Keratinocyte (primary cell): Measurements from ENCODE around the gene KIF13A. TPM values are rescaled to one million over a fixed set of nuclear protein-coding genes. Genes with fewer than 3 reads are reported as not detected.

Source experiments
- DNase-seq: peaks from one replicate; pipeline ENCODE4 v3.0.0-alpha.2; 2011; ENCODE audit warnings: low read depth, missing footprints, low spot score
- FAIRE-seq: peaks from 2 replicates; lab custom pipeline; 2011; peaks lifted over from hg19 to GRCh38; lab: Jason Lieb, UNC
- H2AFZ ChIP-seq: 2 replicates; pipeline ENCODE4 v1.6.0; 2012; ENCODE audit warnings: low read length, control low read depth, inconsistent platforms; ENCODE audit not compliant: control insufficient read depth
- H3K27ac ChIP-seq: 2 replicates; pipeline ENCODE4 v1.5.1; 2011; ENCODE audit warnings: low read length; ENCODE audit not compliant: control insufficient read depth, insufficient read depth
- H3K27me3 ChIP-seq: 3 replicates; pipeline ENCODE4 v1.6.0; 2011; ENCODE audit warnings: low read length; ENCODE audit not compliant: control insufficient read depth, insufficient read depth; ENCODE audit errors: extremely low read depth
- H3K36me3 ChIP-seq, 2 experiments: 2 replicates in 1 of 2; 3 replicates in 1 of 2; pipeline ENCODE4 v1.5.1; 2011; ENCODE audit warnings: low read length in 2 of 2, mild to moderate bottlenecking in 1 of 2; ENCODE audit not compliant: control insufficient read depth in 2 of 2, insufficient read depth in 2 of 2; ENCODE audit errors: extremely low read depth in 1 of 2
- H3K4me1 ChIP-seq: 3 replicates; pipeline ENCODE4 v1.5.1; 2011; ENCODE audit warnings: low read length; ENCODE audit not compliant: control insufficient read depth, insufficient read depth; ENCODE audit errors: extremely low read depth
- H3K4me2 ChIP-seq: 3 replicates; pipeline ENCODE4 v1.6.0; 2011; ENCODE audit warnings: low read depth, low read length; ENCODE audit not compliant: control insufficient read depth, insufficient read depth; ENCODE audit errors: extremely low read depth
- H3K4me3 ChIP-seq, 3 experiments: fragments of 200-600 bp in 1 of 3; sonication (generic) in 1 of 3; 2 replicates in 2 of 3; 3 replicates in 1 of 3; pipeline ENCODE4 v1.5.1; 2011 to 2016; ENCODE audit warnings: low read length in 3 of 3, mild to moderate bottlenecking in 3 of 3, control low read depth in 2 of 3, inconsistent platforms in 1 of 3, low read depth in 1 of 3, mixed read lengths in 1 of 3, mixed run types in 1 of 3, moderate library complexity in 1 of 3; ENCODE audit not compliant: control insufficient read depth in 2 of 3, insufficient read depth in 2 of 3; ENCODE audit errors: extremely low read depth in 1 of 3
- H3K79me2 ChIP-seq: 2 replicates; pipeline ENCODE4 v1.6.0; 2012; ENCODE audit warnings: low read length; ENCODE audit not compliant: control insufficient read depth, insufficient read depth
- H3K9ac ChIP-seq: 3 replicates; pipeline ENCODE4 v1.6.0; 2011; ENCODE audit warnings: low read length; ENCODE audit not compliant: control insufficient read depth, insufficient read depth; ENCODE audit errors: extremely low read depth
- H3K9me1 ChIP-seq: 3 replicates; pipeline ENCODE4 v1.6.0; 2011; ENCODE audit warnings: low read length; ENCODE audit not compliant: control insufficient read depth, insufficient read depth; ENCODE audit errors: extremely low read depth
- H3K9me3 ChIP-seq: 2 replicates; pipeline ENCODE4 v1.5.1; 2012; ENCODE audit warnings: low read depth, low read length; ENCODE audit not compliant: control insufficient read depth
- H4K20me1 ChIP-seq: 3 replicates; pipeline ENCODE4 v1.6.0; 2011; ENCODE audit warnings: low read length; ENCODE audit not compliant: control insufficient read depth, insufficient read depth; ENCODE audit errors: extremely low read depth
- CTCF ChIP-seq, 3 experiments: IDR thresholded peaks in 1 of 3; conservative IDR thresholded peaks in 1 of 3; optimal IDR thresholded peaks in 1 of 3; 2 replicates in 2 of 3; 3 replicates in 1 of 3; pipeline versions ENCODE3 to v1.5.1; 2011; ENCODE audit warnings: low read length in 3 of 3, mild to moderate bottlenecking in 3 of 3, moderate library complexity in 2 of 3, control low read depth in 1 of 3, inconsistent platforms in 1 of 3; ENCODE audit not compliant: insufficient read depth in 2 of 3; ENCODE audit errors: extremely low read depth in 1 of 3
- EZH2 ChIP-seq: IDR thresholded peaks from one replicate; pipeline ENCODE4 v1.6.1; 2012; ENCODE audit warnings: inconsistent platforms, mild to moderate bottlenecking, low read length, moderate library complexity
- dilution Hi-C: fragments of 300-500 bp; cut with MboI; formaldehyde crosslinking; loops from one replicate; pipeline ENCODE4 v1.7.0; 2020; ENCODE audit warnings: low sequenced_read_pairs; ENCODE audit not compliant: extremely low pct_ligation_motif_present
- polyA plus RNA-seq, 5 experiments: library from polyadenylated mRNA; depleted of rRNA in 3 of 5; stranded (reverse) in 3 of 5; stranded (forward) in 1 of 5; unstranded in 1 of 5; fragments of >200 nt; gene quantifications; 1 replicate in 1 of 5; 2 replicates in 3 of 5; 3 replicates in 1 of 5; pipeline versions ENCODE4 v1.2.1 to v1.2.3, GENCODE V29; 2011 to 2012; ENCODE audit warnings: missing spikeins in 2 of 5, low read depth in 1 of 5, low replicate concordance in 1 of 5

KIF13A gene
- polyA plus RNA-seq, 1 donor (not counting 4 experiments of a cell fraction or from before 2014, with no cell fraction given): 96.2 TPM

GRCh38 chr6:17813542-17813941 lies 173.9 kb downstream of the KIF13A start:
- H3K27me3 ChIP-seq: no peaks in the 10 kb centered on the region
- no peak overlapping the region for H2AFZ ChIP-seq
- no peaks in the 10 kb centered on the region for H4K20me1 ChIP-seq
- no peaks in the 10 kb centered on the region for H3K9me3 ChIP-seq
- H3K79me2 ChIP-seq: no peaks in the 10 kb centered on the region
- H3K36me3 ChIP-seq: peaks cover 21 to 28% of the 10 kb centered on the region in 2 experiments
- DNase-seq (no peak), FAIRE-seq (no peak)
- dilution Hi-C loops: no loop called here
- H3K4me3 ChIP-seq: no peak overlapping the region
- TF ChIP-seq EZH2: no peak
- TF ChIP-seq CTCF (optimal IDR thresholded peaks at IDR 0.05 in 1 of 3, IDR thresholded peaks at IDR 0.05 in 1 of 3, conservative IDR thresholded peaks at IDR 0.05 in 1 of 3; ENCODE audit: extremely low read depth in 1 of 3, insufficient read depth in 2 of 3, low read length in 3 of 3): no peak
- no peak overlapping the region for H3K27ac ChIP-seq
- no peak overlapping the region for H3K4me2 ChIP-seq
- H3K9me1 ChIP-seq: no peaks in the 10 kb centered on the region
- no peak overlapping the region for H3K9ac ChIP-seq
- H3K4me1 ChIP-seq: no peaks in the 10 kb centered on the region

DNA sequence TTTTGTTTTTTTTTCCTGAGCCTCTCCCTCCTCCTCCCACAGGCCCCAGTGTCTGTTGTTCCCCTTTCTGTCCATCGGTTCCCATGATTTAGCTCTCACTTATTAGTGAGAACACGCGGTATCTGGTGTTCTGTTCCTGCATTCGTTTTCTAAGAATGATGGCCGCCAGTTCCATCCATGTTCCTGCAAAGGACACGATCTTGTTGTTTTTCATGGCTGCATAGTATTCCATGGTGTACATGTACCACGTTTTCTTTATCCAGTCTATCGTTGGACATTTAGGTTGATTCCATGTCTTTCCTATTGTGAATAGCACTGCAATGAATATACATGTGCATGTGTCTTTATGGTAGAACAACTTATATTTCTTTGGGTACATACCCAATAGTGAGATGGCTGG lies 175.1 kb downstream of the KIF13A start:
- no peak overlapping the region for H3K4me2 ChIP-seq
- H3K27me3 ChIP-seq: no peaks in the 10 kb centered on the region
- no peak overlapping the region for H3K4me3 ChIP-seq
- no peaks in the 10 kb centered on the region for H3K4me1 ChIP-seq
- H3K27ac ChIP-seq: no peak overlapping the region
- no peaks in the 10 kb centered on the region for H4K20me1 ChIP-seq
- no peaks in the 10 kb centered on the region for H3K79me2 ChIP-seq
- FAIRE-seq (no peak), DNase-seq (no peak)
- no peak overlapping the region for H2AFZ ChIP-seq
- H3K9me3 ChIP-seq: no peaks in the 10 kb centered on the region
- H3K9me1 ChIP-seq: no peaks in the 10 kb centered on the region
- TF ChIP-seq EZH2 (no peak), CTCF (optimal IDR thresholded peaks at IDR 0.05 in 1 of 3, IDR thresholded peaks at IDR 0.05 in 1 of 3, conservative IDR thresholded peaks at IDR 0.05 in 1 of 3; ENCODE audit: extremely low read depth in 1 of 3, insufficient read depth in 2 of 3, low read length in 3 of 3) (no peak)
- dilution Hi-C loops: no loop called here
- H3K36me3 ChIP-seq: peaks cover 21 to 28% of the 10 kb centered on the region in 2 experiments
- no peak overlapping the region for H3K9ac ChIP-seq
